IPS DF 4.7 (cell line): Measurements from ENCODE around the gene GRHL1.

Experiments
- DNase-seq: peaks from one replicate; pipeline ENCODE4 v3.0.0-alpha.2; 2013; ENCODE audit warnings: low spot score; ENCODE audit errors: extremely low read depth

Gene GRHL1

GRCh38 chr2:10041711-10042110 lies 90.2 kb downstream of the GRHL1 start:
- DNase-seq = no peak

- DNase-seq = no peak
These were observed 91.0 kb downstream of the GRHL1 start for GRCh38 chr2:10042301-10043161.

GRCh38 chr2:10043256-10043905 lies 91.9 kb downstream of the GRHL1 start, which contains the start of gene KLF11:
KLF11 (plus strand) TSS chr2:10043550; CDS start chr2:10043717, 167 bp downstream.
- DNase-seq = no peak

- DNase-seq = no peak
These were observed 92.6 kb downstream of the GRHL1 start for GRCh38 chr2:10043906-10044601.

- DNase-seq = no peak
These were observed 94.3 kb downstream of the GRHL1 start for GRCh38 chr2:10045561-10046355.

- DNase-seq = no peak
These were observed 95.4 kb downstream of the GRHL1 start for GRCh38 chr2:10046931-10047330.

GRCh38 chr2:10047616-10048500 lies 96.4 kb downstream of the GRHL1 start:
- DNase-seq = no peak

GRCh38 chr2:10048501-10049171 lies 97.1 kb downstream of the GRHL1 start:
- no peak for DNase-seq
